ENCODE data around the gene NUP107. TPM values are rescaled to one million over a fixed set of nuclear protein-coding genes. Genes with fewer than 3 reads are reported as not detected.
A peak's percentile ranks its signal among the peaks of the same experiment; 100 is the strongest.

NUP107 gene
- polyA plus RNA-seq, 2 of the 4 experiments (the other 2 are of a cell fraction) = 78.5 to 194 TPM

DNA sequence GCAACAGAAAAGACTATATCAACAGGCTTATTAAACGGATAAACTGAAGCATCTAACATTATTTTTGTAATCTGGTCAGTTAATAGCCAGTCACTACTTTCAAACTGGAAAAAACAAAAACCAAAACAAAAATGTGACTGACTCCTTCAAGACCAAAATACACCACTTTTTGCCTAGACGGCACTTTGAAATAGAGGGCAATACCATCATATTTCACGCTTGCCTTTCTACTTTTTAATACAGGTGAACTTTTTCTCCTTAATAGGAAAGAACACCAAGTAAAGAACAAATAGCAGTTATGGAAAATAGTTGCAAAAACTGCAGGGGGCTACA lies 550 bp upstream of the NUP107 start:
- Histone ChIP-seq H3K4me3 (peak overlapping the region; percentile 84), H3K4me1 (peaks cover 18% of the 10 kb centered on the region), H3K9me3 (no peaks in the 10 kb centered on the region), H3K4me2 (peak overlapping the region; percentile 70), H3K27ac (peak overlapping the region; percentile 76 to 88)
- TF ChIP-seq EHF (CRISPR knock-in tag; IDR thresholded peaks at IDR 0.05) (no peak), CBX2 (IDR thresholded peaks at IDR 0.05; ENCODE audit: borderline replicate concordance, low read depth) (no peak), BCL3 (IDR thresholded peaks at IDR 0.05) (no peak), FOSL2 (IDR thresholded peaks at IDR 0.05) (no peak), FOSL2 (CRISPR knock-in tag; IDR thresholded peaks at IDR 0.05) (no peak), NR3C1 (IDR thresholded peaks at IDR 0.05) (no peak), ZFP36 (IDR thresholded peaks at IDR 0.05; ENCODE audit: borderline replicate concordance, partially characterized antibody) (no peak), RARB (CRISPR knock-in tag; IDR thresholded peaks at IDR 0.05) (peak; percentile 25; the same call in 1 of the 2 replicates), CBX8 (IDR thresholded peaks at IDR 0.05) (no peak), MAFK (IDR thresholded peaks at IDR 0.05; ENCODE audit: partially characterized antibody) (peak; percentile 55), ESRRA (IDR thresholded peaks at IDR 0.05; ENCODE audit: borderline replicate concordance, low read length) (no peak), RAD21 (conservative IDR thresholded peaks at IDR 0.05 in 1 of 2, IDR thresholded peaks at IDR 0.05 in 1 of 2) (no peak), NFE2L2 (conservative IDR thresholded peaks at IDR 0.05; ENCODE audit: low read length) (no peak), ZNF302 (CRISPR knock-in tag; IDR thresholded peaks at IDR 0.05) (no peak), CHD4 (IDR thresholded peaks at IDR 0.05; ENCODE audit: borderline replicate concordance) (no peak), CHD2 (IDR thresholded peaks at IDR 0.05; ENCODE audit: low read length, partially characterized antibody) (no peak), POLR2AphosphoS2 (conservative IDR thresholded peaks at IDR 0.05; ENCODE audit: low read length) (no peak), ATOH8 (CRISPR knock-in tag; IDR thresholded peaks at IDR 0.05; ENCODE audit: low read depth) (no peak), CEBPB (IDR thresholded peaks at IDR 0.05) (no peak), HOXB5 (CRISPR knock-in tag; IDR thresholded peaks at IDR 0.05) (no peak), ELK1 (IDR thresholded peaks at IDR 0.05; ENCODE audit: low read depth, low read length) (no peak), CTCF (IDR thresholded peaks at IDR 0.05) (no peak), TFCP2L1 (CRISPR knock-in tag; IDR thresholded peaks at IDR 0.05) (no peak), PHF8 (IDR thresholded peaks at IDR 0.05; ENCODE audit: borderline replicate concordance, low read depth) (0 out of 2 replicates have a peak, but pooled peaks have one; percentile 3), FOXS1 (CRISPR knock-in tag; IDR thresholded peaks at IDR 0.05) (no peak)
- TF ChIP-seq, protein P1, sequence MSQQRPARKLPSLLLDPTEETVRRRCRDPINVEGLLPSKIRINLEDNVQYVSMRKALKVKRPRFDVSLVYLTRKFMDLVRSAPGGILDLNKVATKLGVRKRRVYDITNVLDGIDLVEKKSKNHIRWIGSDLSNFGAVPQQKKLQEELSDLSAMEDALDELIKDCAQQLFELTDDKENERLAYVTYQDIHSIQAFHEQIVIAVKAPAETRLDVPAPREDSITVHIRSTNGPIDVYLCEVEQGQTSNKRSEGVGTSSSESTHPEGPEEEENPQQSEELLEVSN (IDR thresholded peaks at IDR 0.05; ENCODE audit: borderline replicate concordance, low read depth) = no peak
- ChIA-PET POLR2A (interaction anchor here (0.6 to 1.1 kb wide), 3 partner anchors 60 to 249 kb away, joined by 3 to 4 read pairs (median 3); partner anchors contain the start of genes MDM2 and SLC35E3), CTCF (no interaction called here)
- no peak for DNase-seq (ENCODE audit: low read depth in 1 of 2, low spot score in 1 of 2)
- no peak for FAIRE-seq
- ATAC-seq = no peak; a peak in 1 of 6 replicates
- WGBS (ENCODE audit: missing lambda C conversion rate) = 24% methylated on average over 3 of the region's 3 CpGs
